Skeletal muscle satellite cell (primary cell): Measurements from ENCODE around the gene YAF2.
"Not testable (repeated sequence)": the region's sequence is repeated elsewhere in the genome, so short reads cannot be mapped to it uniquely, and the experiment has no call there.

ENCODE experiments used
- H3K27me3 ChIP-seq: 2 replicates; pipeline ENCODE4 v1.7.0; 2013; ENCODE audit warnings: low read length; ENCODE audit not compliant: control insufficient read depth, insufficient read depth
- H3K36me3 ChIP-seq: 2 replicates; pipeline ENCODE4 v1.7.0; 2013; ENCODE audit warnings: mild to moderate bottlenecking, control low read depth, low read length; ENCODE audit not compliant: insufficient read depth
- H3K4me1 ChIP-seq: 2 replicates; pipeline ENCODE4 v1.7.0; 2013; ENCODE audit warnings: low read length; ENCODE audit not compliant: control insufficient read depth, insufficient read depth
- H3K4me2 ChIP-seq: 2 replicates; pipeline ENCODE4 v1.7.0; 2013; ENCODE audit warnings: mild to moderate bottlenecking, low read length
- H3K4me3 ChIP-seq: 2 replicates; pipeline ENCODE4 v1.7.0; 2013; ENCODE audit warnings: low read length
- H3K9ac ChIP-seq: 2 replicates; pipeline ENCODE4 v1.7.0; 2013; ENCODE audit warnings: mild to moderate bottlenecking, low read depth, low read length, moderate library complexity
- H3K9me3 ChIP-seq: replicated peaks from 2 replicates; pipeline ENCODE4 v1.7.0; 2013; ENCODE audit warnings: mild to moderate bottlenecking, control low read depth, low read length

The YAF2 gene

DNA sequence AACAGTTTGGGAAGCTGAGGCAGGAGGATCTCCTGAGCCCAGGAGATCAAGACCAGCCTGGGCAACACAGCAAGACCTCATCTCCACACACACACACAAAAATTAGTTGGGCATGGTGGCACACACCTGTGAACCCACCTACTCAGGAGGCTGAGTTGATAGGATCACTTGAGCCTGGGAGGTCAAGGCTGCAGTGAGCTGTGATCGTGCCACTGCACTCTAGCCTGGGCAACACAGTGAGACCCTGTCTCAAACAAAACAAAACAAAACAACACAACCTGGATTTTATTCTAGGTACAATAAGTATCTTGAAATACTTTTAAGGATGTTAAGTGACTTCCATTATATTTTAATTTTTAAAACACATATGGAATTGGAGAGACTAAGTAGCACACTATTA, 45.8 kb downstream of the YAF2 start:
- Histone ChIP-seq H3K9me3 (no peaks in the 10 kb centered on the region), H3K4me1 (no peaks in the 10 kb centered on the region), H3K36me3 (peaks cover 10% of the 10 kb centered on the region), H3K9ac (no peak overlapping the region), H3K4me3 (no peak overlapping the region), H3K27me3 (no peaks in the 10 kb centered on the region), H3K4me2 (no peak overlapping the region)

DNA sequence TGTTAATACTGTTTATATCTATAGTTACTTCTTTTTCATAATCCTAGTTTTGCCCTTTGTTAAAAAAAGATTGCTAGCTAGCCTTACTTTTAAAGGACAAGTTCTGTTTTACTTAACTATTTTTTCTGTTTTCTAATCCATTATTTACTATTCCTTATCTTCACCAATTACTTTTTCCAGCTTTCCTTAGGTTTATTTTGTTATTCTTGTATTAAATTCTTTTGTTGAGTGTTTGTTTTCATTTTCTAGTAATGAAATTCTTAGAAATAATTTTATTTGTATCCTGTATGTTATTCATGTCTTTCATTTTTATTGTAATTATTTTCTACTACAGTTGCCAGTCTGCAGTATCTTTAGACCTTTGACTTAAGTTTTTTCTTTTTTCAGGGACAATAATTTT, 47.7 kb downstream of the YAF2 start:
- Histone ChIP-seq H3K9me3 (no peaks in the 10 kb centered on the region), H3K4me2 (no peak overlapping the region), H3K4me1 (no peaks in the 10 kb centered on the region), H3K9ac (no peak overlapping the region), H3K4me3 (no peak overlapping the region), H3K27me3 (no peaks in the 10 kb centered on the region), H3K36me3 (peaks cover 5% of the 10 kb centered on the region)

DNA sequence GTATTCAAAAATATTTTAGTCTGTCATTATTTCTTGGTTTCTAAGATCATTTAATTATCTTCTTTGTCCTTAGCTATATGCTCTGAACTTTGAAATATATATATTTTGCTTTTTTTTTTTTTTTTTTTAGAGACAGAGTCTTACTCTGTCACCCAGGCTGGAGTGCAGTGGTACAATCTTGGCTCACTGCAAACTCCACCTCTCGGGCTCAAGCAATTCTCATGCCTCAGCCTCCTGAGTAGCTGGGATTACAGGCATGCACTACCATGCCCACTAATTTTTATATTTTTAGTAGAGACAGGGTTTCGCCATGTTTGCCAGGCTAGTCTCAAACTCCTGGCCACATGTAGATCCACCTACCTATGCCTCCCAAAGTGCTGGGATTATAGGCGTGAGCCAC, 49.8 kb downstream of the YAF2 start:
- H3K9me3 ChIP-seq, H3K4me3 ChIP-seq, H3K4me2 ChIP-seq, H3K27me3 ChIP-seq, H3K36me3 ChIP-seq, H3K4me1 ChIP-seq, H3K9ac ChIP-seq: not testable (repeated sequence)

DNA sequence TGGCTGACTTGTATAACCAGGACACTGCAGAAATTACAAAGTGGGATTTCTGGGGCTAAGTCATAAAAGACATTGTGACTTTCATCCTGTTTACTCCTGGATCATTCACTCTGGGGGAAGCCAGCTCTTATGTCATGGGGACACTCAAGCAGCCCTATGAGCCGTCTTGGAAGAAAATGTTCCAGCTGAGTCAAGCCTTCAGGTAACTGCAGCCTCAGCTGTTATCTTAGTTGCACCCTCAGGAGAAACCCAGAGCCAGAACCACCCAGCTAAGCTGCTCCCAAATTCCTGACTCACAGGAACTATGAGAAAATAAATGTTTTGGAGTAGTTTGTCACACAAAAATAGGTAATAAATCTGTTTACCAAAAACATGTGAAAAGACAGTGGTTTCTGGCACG, 50.2 kb downstream of the YAF2 start:
- Histone ChIP-seq H3K9me3 (no peaks in the 10 kb centered on the region), H3K36me3 (peaks cover 5% of the 10 kb centered on the region), H3K4me1 (no peaks in the 10 kb centered on the region), H3K27me3 (no peaks in the 10 kb centered on the region), H3K9ac (no peak overlapping the region), H3K4me3 (no peak overlapping the region), H3K4me2 (no peak overlapping the region)

DNA sequence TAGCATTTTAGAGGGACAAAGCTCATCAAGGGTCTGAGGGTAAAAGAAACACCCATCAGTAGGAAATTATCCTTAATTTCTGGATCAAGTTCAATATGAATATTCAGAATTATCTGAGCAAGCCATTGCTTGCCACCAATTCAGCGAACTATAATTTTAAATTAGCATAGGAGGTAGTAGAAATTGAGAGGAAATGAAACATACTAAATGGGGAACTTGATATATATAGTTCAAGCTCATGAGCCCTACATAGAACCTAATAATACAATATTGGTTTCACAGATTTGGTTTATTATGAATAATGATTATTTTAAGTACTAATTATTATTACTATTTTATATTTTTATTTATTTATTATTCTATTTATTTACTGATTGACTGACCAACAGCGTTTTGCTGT, 51.3 kb downstream of the YAF2 start:
- Histone ChIP-seq H3K4me3 (no peak overlapping the region), H3K4me1 (no peaks in the 10 kb centered on the region), H3K9ac (no peak overlapping the region)

DNA sequence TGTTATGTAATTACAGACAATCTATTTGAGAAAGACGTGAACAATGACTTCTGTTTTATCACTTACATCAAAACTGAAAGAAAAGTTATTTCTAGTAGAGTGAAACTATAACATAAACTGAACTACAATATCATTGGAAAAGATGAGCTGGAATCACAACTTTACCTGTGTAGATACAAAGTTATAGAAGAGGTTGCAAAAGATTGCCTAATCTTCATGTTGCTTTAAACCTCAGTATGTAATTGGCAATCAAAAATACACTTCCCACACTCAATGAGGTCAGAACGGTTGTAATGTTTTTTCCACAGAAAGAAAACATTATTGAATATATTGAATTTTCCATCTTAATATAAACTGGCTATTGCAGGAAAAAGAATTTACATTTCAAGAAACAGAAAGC, 55.7 kb downstream of the YAF2 start:
- Histone ChIP-seq H3K36me3 (peaks cover 5% of the 10 kb centered on the region), H3K9me3 (no peaks in the 10 kb centered on the region), H3K4me2 (no peak overlapping the region), H3K4me1 (peaks cover 5% of the 10 kb centered on the region), H3K9ac (no peak overlapping the region), H3K27me3 (no peaks in the 10 kb centered on the region), H3K4me3 (no peak overlapping the region)

More for the DNA sequence above, 51.3 kb downstream of the YAF2 start:
- H3K9me3 ChIP-seq, result no peaks in the 10 kb centered on the region
- no peak overlapping the region for H3K4me2 ChIP-seq
- no peaks in the 10 kb centered on the region for H3K27me3 ChIP-seq
- no peaks in the 10 kb centered on the region for H3K36me3 ChIP-seq

DNA sequence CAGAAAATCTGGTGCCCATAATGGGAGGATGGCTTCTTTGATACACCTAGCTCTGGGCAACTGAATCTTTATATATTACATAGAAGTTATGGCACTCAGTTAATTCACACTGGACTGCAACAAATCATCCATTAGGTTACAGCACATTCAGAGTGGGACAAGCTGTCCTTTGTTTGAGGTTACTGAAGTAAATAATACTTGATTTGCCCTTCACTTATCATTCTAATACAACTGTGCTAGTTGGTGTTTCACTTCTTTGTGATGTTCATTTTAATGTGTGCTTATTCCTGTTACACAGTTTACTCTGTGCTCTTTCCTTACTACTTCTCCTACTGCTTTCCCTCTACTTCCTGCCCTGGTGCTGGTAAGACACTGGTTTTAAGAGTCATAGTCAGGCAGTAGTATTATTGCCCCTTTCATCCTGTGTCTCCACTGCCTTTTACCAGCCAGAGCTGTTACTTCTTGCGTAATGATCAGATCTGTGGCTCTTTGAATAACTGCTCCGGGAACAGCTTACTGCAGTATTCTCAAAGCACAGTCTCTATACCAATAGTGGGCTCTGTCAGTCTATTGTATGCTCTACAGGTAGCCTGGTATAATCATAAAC, 57.0 kb downstream of the YAF2 start:
- Histone ChIP-seq H3K4me2 (no peak overlapping the region), H3K36me3 (peaks cover 5% of the 10 kb centered on the region), H3K9ac (no peak overlapping the region), H3K4me1 (peaks cover 5% of the 10 kb centered on the region), H3K27me3 (no peaks in the 10 kb centered on the region), H3K9me3 (no peaks in the 10 kb centered on the region), H3K4me3 (no peak overlapping the region)

DNA sequence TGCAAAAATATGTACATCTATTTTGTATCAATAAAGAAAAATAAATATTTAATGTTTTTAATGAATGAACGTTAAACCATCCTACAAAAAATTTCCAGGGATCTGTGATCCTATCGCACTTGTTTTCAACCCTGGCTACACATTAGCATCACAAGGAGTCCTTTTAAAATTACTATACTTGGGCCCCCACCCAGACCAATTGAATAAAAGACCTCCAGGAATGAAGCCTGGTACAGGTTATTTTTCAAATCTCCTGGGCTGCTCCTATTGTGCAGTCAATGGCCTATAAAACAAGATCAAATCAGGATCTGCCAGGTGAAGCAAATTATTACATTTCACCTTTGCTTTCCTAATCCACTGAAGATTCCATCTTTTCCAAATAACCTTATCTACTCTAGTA, 59.9 kb downstream of the YAF2 start:
- Histone ChIP-seq H3K4me1 (peaks cover 5% of the 10 kb centered on the region), H3K36me3 (peaks cover 5% of the 10 kb centered on the region), H3K9me3 (no peaks in the 10 kb centered on the region), H3K4me2 (no peak overlapping the region), H3K4me3 (no peak overlapping the region), H3K27me3 (no peaks in the 10 kb centered on the region), H3K9ac (no peak overlapping the region)

DNA sequence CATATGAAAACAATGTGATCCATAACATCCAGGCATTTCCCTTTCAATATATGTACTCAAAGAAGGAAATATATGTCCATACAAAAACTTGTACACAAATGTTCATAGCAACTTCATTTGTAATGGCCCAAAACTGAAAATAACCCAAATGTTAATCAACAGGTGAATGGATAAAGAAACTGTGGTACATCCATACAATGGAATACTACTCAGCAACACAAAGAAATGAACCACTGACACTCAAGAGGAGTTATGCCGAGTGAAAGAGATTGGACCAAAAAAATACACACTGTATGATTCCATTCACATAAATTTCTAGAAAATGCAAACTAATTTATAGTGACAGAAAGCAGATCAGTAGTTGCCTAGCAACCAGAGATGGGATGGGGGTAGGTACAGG, 63.1 kb downstream of the YAF2 start:
- H3K36me3 ChIP-seq, result peaks cover 2% of the 10 kb centered on the region
- H3K4me3 ChIP-seq, result no peak overlapping the region
- no peaks in the 10 kb centered on the region for H3K9me3 ChIP-seq
- no peak overlapping the region for H3K9ac ChIP-seq
- peaks cover 3% of the 10 kb centered on the region for H3K4me1 ChIP-seq
- H3K4me2 ChIP-seq, result no peak overlapping the region
- H3K27me3 ChIP-seq, result no peaks in the 10 kb centered on the region

DNA sequence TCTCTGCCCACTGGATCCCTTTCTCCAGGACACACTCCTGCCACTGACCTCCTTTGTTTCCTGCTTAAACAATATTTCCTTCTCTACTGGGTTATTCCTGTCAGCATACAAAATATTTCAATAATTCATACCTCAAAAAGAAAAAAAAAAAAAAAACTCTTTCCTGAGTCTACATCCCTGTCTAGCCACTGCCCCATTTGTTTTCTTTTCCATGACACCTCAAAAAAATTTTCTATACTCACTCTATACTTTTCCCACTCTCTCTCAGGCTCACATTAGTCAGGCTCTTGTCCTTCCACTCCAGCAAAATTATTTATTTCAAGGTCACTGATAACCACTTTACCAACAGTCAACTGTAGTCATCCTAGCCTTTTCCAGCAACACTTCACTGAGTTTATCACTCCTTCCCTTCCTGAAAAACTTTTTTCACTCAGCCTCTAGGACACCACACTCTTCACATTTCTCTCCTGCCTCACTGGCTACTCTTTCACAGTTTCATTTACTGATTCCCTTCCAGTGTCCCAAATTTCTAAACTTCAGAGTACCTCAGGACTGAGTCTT, 64.0 kb downstream of the YAF2 start:
- no peaks in the 10 kb centered on the region for H3K9me3 ChIP-seq
- H3K4me2 ChIP-seq, result no peak overlapping the region
- H3K9ac ChIP-seq, result no peak overlapping the region
- H3K27me3 ChIP-seq, result no peaks in the 10 kb centered on the region
- no peaks in the 10 kb centered on the region for H3K36me3 ChIP-seq
- H3K4me1 ChIP-seq, result no peaks in the 10 kb centered on the region
- no peak overlapping the region for H3K4me3 ChIP-seq

DNA sequence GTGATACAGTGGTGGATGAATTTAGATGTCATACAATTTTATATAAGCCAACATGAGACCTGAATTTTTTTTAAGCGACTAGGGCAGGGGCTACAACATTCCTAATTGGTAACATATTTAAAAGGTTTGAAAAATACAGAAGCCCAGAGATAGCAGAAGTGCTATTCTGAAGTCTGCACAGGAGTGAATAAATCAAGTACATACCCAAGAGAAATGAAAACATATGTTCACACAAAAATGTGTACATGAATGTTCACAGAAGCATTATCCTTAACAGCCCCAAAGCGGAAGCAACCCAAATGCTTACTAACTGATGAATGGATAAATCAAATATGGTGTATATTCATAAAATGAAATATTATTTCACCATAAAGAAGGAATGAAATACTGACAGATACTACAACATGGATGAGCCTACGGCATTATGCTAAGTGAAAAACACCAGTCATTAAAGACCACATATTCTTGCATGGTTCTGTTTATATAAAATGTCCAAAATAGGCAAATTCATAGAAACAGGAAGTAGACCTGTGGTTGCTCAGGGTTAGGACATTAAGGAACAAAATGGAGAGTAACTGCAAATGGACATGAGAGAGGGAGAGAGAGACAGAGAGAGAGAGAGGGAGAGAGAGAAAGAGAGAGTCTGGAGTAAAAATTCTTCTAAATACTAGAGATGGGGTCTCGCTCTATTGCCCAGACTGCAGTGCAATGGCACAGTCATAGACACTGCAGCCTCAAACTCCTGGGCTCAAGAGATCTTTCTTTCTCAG, 65.4 kb downstream of the YAF2 start:
- no peaks in the 10 kb centered on the region for H3K4me1 ChIP-seq
- no peak overlapping the region for H3K4me3 ChIP-seq
- H3K9me3 ChIP-seq, result no peaks in the 10 kb centered on the region
- no peaks in the 10 kb centered on the region for H3K27me3 ChIP-seq
- H3K4me2 ChIP-seq, result no peak overlapping the region
- H3K36me3 ChIP-seq, result no peaks in the 10 kb centered on the region
- no peak overlapping the region for H3K9ac ChIP-seq

DNA sequence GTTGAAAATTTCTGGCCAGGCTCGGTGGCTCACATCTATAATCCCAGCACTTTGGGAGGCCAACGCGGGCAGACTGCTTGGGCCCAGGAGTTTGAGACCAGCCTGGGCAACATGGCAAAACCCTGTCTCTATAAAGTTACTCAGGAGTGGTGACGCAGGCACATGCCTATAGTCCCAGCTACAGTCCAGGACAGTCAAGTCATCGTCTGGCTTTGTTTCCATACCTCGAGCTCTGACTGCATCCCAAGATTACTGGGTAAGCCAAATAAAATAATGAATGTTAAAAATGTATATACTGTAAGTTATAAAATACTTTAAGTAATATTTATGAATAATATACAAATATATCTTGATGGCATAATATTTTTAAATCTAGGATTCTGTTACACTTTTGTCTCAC, 70.3 kb downstream of the YAF2 start:
- H3K4me3 ChIP-seq, result no peak overlapping the region
- no peaks in the 10 kb centered on the region for H3K4me1 ChIP-seq
- no peaks in the 10 kb centered on the region for H3K36me3 ChIP-seq
- H3K9me3 ChIP-seq, result no peaks in the 10 kb centered on the region
- H3K4me2 ChIP-seq, result no peak overlapping the region
- no peaks in the 10 kb centered on the region for H3K27me3 ChIP-seq
- H3K9ac ChIP-seq, result no peak overlapping the region
